Measurements from ENCODE around the gene SNAPC4. TPM values are rescaled to one million over a fixed set of nuclear protein-coding genes. Genes with fewer than 3 reads are reported as not detected.

The SNAPC4 gene
- total RNA-seq, 1 experiment from 2014 or later, result 10.8 TPM

- intact Hi-C loops (cut with micrococcal nuclease; ENCODE audit: unreplicated experiment), result no loop called here
- no TSS peak for BruUV-seq (replicated peaks)
- ATAC-seq, result no peak
- no peak overlapping the region for H3K27ac ChIP-seq (ENCODE audit: low read length)
- no peaks in the 10 kb centered on the region; the same call in 1 of the 2 replicates for H3K36me3 ChIP-seq (ENCODE audit: control insufficient read depth, insufficient read depth, low read length)
- in situ Hi-C loops (cut with HindIII; ENCODE audit: low pct_unique_long_range_greater_than_20kb, low sequenced_read_pairs), result no loop called here
- H3K9me3 ChIP-seq (ENCODE audit: control insufficient read depth, insufficient read depth, low read depth, low read length), result no peaks in the 10 kb centered on the region
- DNase-seq (ENCODE audit: low read depth, low spot score), result no peak
- TF ChIP-seq TCF7L2 (IDR thresholded peaks at IDR 0.05; ENCODE audit: low read depth, low read length) (no peak), POLR2AphosphoS5 (IDR thresholded peaks at IDR 0.05; ENCODE audit: low read depth, low read length) (no peak), REST (IDR thresholded peaks at IDR 0.05; ENCODE audit: insufficient read depth in 1 of 2, low read depth in 2 of 2, low read length in 1 of 2) (no peak), SIN3A (IDR thresholded peaks at IDR 0.05; ENCODE audit: borderline replicate concordance, insufficient read depth, low read depth, low read length) (no peak), CTCF (IDR thresholded peaks at IDR 0.05) (no peak)
- CTCF ChIA-PET, result interaction anchor here (0.5 kb wide), 1 partner anchor 187 kb away, joined by 3 read pairs; no protein-coding TSS in a partner anchor
- no peaks in the 10 kb centered on the region for H3K27me3 ChIP-seq (ENCODE audit: control insufficient read depth, insufficient read depth, low read length)
- POLR2A ChIA-PET, result interaction anchor here (0.5 kb wide), 1 partner anchor 180 kb away, joined by 3 read pairs; no protein-coding TSS in a partner anchor
- no peak overlapping the region for H3K4me3 ChIP-seq (ENCODE audit: low read depth in 2 of 2, low read length in 2 of 2)
- no peaks in the 10 kb centered on the region for H3K4me1 ChIP-seq (ENCODE audit: control insufficient read depth, insufficient read depth, low read length)
These were observed 42.3 kb upstream of the SNAPC4 start for GRCh38 chr9:136442265-136442664.

GRCh38 chr9:136441681-136442245, 41.8 kb upstream of the SNAPC4 start:
- DNase-seq (ENCODE audit: low read depth, low spot score), result no peak
- BruUV-seq (replicated peaks), result no TSS peak
- intact Hi-C loops (cut with micrococcal nuclease; ENCODE audit: unreplicated experiment) (no loop called here), in situ Hi-C loops (cut with HindIII; ENCODE audit: low pct_unique_long_range_greater_than_20kb, low sequenced_read_pairs) (no loop called here)
- Histone ChIP-seq H3K4me1 (ENCODE audit: control insufficient read depth, insufficient read depth, low read length) (no peaks in the 10 kb centered on the region), H3K36me3 (ENCODE audit: control insufficient read depth, insufficient read depth, low read length) (no peaks in the 10 kb centered on the region; the same call in 1 of the 2 replicates), H3K4me3 (ENCODE audit: low read depth in 2 of 2, low read length in 2 of 2) (no peak overlapping the region), H3K27ac (ENCODE audit: low read length) (no peak overlapping the region), H3K9me3 (ENCODE audit: control insufficient read depth, insufficient read depth, low read depth, low read length) (no peaks in the 10 kb centered on the region), H3K27me3 (ENCODE audit: control insufficient read depth, insufficient read depth, low read length) (no peaks in the 10 kb centered on the region)
- POLR2A ChIA-PET, result interaction anchor here (0.5 to 0.6 kb wide), 2 partner anchors 16 to 179 kb away, joined by 3 to 7 read pairs; no protein-coding TSS in a partner anchor
- CTCF ChIA-PET, result no interaction called here
- no peak for ATAC-seq
- no peak for TF ChIP-seq POLR2AphosphoS5 (IDR thresholded peaks at IDR 0.05; ENCODE audit: low read depth, low read length)
- no peak for TF ChIP-seq SIN3A (IDR thresholded peaks at IDR 0.05; ENCODE audit: borderline replicate concordance, insufficient read depth, low read depth, low read length)
- no peak for TF ChIP-seq REST (IDR thresholded peaks at IDR 0.05; ENCODE audit: insufficient read depth in 1 of 2, low read depth in 2 of 2, low read length in 1 of 2)
- TF ChIP-seq CTCF (IDR thresholded peaks at IDR 0.05), result no peak
- no peak for TF ChIP-seq TCF7L2 (IDR thresholded peaks at IDR 0.05; ENCODE audit: low read depth, low read length)
